Measurements from ENCODE around the gene MYT1.
A peak's percentile ranks its signal among the peaks of the same experiment; 100 is the strongest.

Gene MYT1

DNA sequence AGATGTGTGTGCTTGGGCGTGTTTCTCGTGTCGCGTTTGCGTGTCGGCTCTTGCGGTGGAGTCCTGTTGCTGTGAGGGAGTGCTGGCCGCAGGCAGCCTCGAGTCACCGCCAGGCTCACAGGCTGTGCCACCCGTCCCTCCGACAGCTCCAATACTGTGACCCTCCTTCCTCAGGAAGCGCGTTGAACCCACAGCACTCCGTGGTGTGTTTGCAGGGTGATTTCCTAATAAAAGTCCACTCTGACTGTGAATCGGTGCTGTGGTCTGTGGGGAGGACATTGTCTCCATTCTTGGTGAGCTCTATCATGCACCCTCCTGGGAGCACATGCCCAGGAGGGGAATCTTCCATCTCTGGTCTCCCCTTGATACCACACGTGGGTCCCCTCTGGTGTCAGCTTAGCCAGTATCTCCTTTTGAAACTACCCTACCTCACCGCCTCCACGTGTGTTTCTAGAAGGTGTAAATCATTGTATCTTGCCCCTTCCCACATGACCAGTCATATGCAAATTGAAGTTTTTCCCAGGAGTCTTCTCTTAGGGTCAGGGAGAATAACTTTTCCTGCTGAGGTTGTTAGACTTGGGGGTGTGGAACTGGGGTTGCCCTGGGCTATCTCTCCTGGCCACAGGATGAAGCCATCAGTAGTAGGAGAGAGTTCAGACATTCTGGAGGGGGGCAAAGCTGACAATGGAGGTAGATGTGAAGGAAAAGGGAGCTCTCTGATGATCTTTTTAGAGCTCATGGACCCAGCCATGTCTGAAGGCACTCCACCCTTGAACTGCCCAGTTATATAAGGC lies 77.9 kb downstream of the MYT1 start:
- TF ChIP-seq CTCF (IDR thresholded peaks at IDR 0.05): no peak
- H3K27me3 ChIP-seq: peaks cover 0 to 33% of the 10 kb centered on the region in 2 donors
- H3K36me3 ChIP-seq: no peaks in the 10 kb centered on the region
- no peak overlapping the region for H3K27ac ChIP-seq
- H3K4me1 ChIP-seq: no peaks in the 10 kb centered on the region
- H3K4me3 ChIP-seq: no peak overlapping the region
- intact Hi-C loops (cut with DNase I; ENCODE audit: low total_unique reads): no loop called here
- peak in 1 of 2 donors; percentile 40 for DNase-seq
- H3K9me3 ChIP-seq: no peaks in the 10 kb centered on the region

- DNase-seq: no peak
- no peak overlapping the region for H3K27ac ChIP-seq
Measured at GRCh38 chr20:64242797-64243475, 78.7 kb downstream of the MYT1 start.

GRCh38 chr20:64244281-64244805 lies 80.1 kb downstream of the MYT1 start:
- H3K27me3 ChIP-seq: peaks cover 0 to 47% of the 10 kb centered on the region in 2 donors
- no peak overlapping the region for H3K27ac ChIP-seq
- H3K36me3 ChIP-seq: no peaks in the 10 kb centered on the region
- no peak for DNase-seq
- TF ChIP-seq CTCF (IDR thresholded peaks at IDR 0.05): no peak
- H3K4me3 ChIP-seq: no peak overlapping the region
- intact Hi-C loops (cut with DNase I; ENCODE audit: low total_unique reads): no loop called here
- no peaks in the 10 kb centered on the region for H3K9me3 ChIP-seq
- H3K4me1 ChIP-seq: no peaks in the 10 kb centered on the region

More at GRCh38 chr20:64242797-64243475, 78.7 kb downstream of the MYT1 start:
- TF ChIP-seq CTCF (IDR thresholded peaks at IDR 0.05): no peak
- intact Hi-C loops (cut with DNase I; ENCODE audit: low total_unique reads): no loop called here
- H3K36me3 ChIP-seq: no peaks in the 10 kb centered on the region
- H3K27me3 ChIP-seq: peaks cover 0 to 40% of the 10 kb centered on the region in 2 donors
- no peaks in the 10 kb centered on the region for H3K4me1 ChIP-seq
- H3K9me3 ChIP-seq: no peaks in the 10 kb centered on the region
- no peak overlapping the region for H3K4me3 ChIP-seq

DNA sequence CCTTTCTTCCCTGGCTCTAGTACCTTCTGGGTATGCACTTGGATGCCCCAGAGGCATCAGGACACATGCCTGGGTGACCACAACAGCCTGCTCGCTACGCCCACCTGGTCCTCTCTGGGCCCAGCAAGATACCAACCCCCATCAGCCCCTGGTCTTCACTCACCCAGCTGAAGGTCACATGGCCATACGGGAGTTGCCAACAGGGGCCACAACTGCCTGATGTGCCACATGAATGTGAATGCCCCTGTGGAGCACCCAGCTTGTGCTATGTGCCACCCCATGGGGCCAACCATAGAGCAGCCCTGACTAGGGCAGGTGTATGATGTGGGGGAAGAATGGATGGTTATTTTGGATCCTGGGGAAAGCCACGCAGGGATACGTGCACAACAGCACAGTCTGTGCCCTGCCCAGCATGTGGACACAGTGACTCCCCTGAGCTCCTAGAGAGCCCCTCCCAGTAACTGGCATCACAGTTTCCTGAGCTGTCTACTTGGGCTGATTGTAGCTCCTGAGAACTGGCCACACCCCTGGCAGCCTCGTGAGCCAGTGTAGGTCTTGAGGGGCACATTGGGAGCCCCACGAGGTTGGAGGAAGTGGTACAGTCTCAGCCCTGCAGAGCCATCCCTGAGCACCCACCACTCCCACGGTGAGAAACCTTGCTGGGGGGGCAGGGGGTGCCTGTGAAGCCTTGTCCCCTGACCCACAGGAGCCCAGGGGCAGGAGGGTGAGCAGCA lies 80.8 kb downstream of the MYT1 start:
- intact Hi-C loops (cut with DNase I; ENCODE audit: low total_unique reads): no loop called here
- H3K27ac ChIP-seq: no peak overlapping the region
- no peaks in the 10 kb centered on the region for H3K4me1 ChIP-seq

More for the DNA sequence above, 80.8 kb downstream of the MYT1 start:
- no peak for DNase-seq
- Histone ChIP-seq H3K36me3 (no peaks in the 10 kb centered on the region), H3K9me3 (no peaks in the 10 kb centered on the region), H3K4me3 (no peak overlapping the region), H3K27me3 (peaks cover 0 to 45% of the 10 kb centered on the region in 2 donors)
- TF ChIP-seq CTCF (IDR thresholded peaks at IDR 0.05): no peak

Measured in tibial artery (tissue), 4 donors.